Subcutaneous adipose tissue (tissue), 4 donors: ENCODE measurements around the gene DAP. TPM values are rescaled to one million over a fixed set of nuclear protein-coding genes. Genes with fewer than 3 reads are reported as not detected.

ENCODE experiments used
- CTCF ChIP-seq: fragments of 450-650 bp; IDR thresholded peaks from one replicate; pipeline ENCODE4 v1.5.1; 2016; ENCODE audit warnings: low read depth, mild to moderate bottlenecking, control low read depth, antibody characterized with exemption, moderate library complexity
- total RNA-seq, 4 donors: library from RNA; depleted of rRNA; stranded (reverse); fragments of >200 nt; gene quantifications; one replicate each; pipeline ENCODE4 v1.1.0, GENCODE V29; 2016

The DAP gene
- total RNA-seq, 4 donors from 2014 or later, result 52.9 to 56.7 (median 53.6) TPM

- no peak for TF ChIP-seq CTCF
Observed at GRCh38 chr5:10645146-10645545, 115.9 kb downstream of the DAP start.

GRCh38 chr5:10644192-10644591 is 116.8 kb downstream of the DAP start:
- TF ChIP-seq CTCF, result no peak

GRCh38 chr5:10642367-10642766 is 118.7 kb downstream of the DAP start:
- no peak for TF ChIP-seq CTCF

- no peak for TF ChIP-seq CTCF
Observed at GRCh38 chr5:10639846-10640368, 121.1 kb downstream of the DAP start.

- no peak for TF ChIP-seq CTCF
Observed at GRCh38 chr5:10637944-10638343, 123.1 kb downstream of the DAP start.

- TF ChIP-seq CTCF, result no peak
Observed at GRCh38 chr5:10636363-10637142, 124.5 kb downstream of the DAP start.

- no peak for TF ChIP-seq CTCF
Observed at GRCh38 chr5:10635867-10636350, 125.1 kb downstream of the DAP start.
